GM12873 (cell line): ENCODE measurements around the gene BCL2.

Source experiments
- CTCF ChIP-seq: IDR thresholded peaks from 2 replicates; pipeline ENCODE4 v1.5.1; 2012; ENCODE audit warnings: low read depth, mild to moderate bottlenecking, moderate library complexity, low read length, control low read depth; ENCODE audit not compliant: insufficient read depth; ENCODE audit errors: missing control alignments

The BCL2 gene

GRCh38 chr18:63283305-63284094 is 36.1 kb downstream of the BCL2 start:
- TF ChIP-seq CTCF = no peak

- TF ChIP-seq CTCF = no peak
Observed at GRCh38 chr18:63282793-63283192, 36.8 kb downstream of the BCL2 start.

- TF ChIP-seq CTCF = no peak
Observed at GRCh38 chr18:63273222-63273927, 46.2 kb downstream of the BCL2 start.

GRCh38 chr18:63272638-63273037 is 46.9 kb downstream of the BCL2 start:
- TF ChIP-seq CTCF = no peak

- no peak for TF ChIP-seq CTCF
Observed at GRCh38 chr18:63271881-63272299, 47.7 kb downstream of the BCL2 start.

GRCh38 chr18:63271148-63271547 is 48.4 kb downstream of the BCL2 start:
- TF ChIP-seq CTCF = no peak

- no peak for TF ChIP-seq CTCF
Observed at GRCh38 chr18:63267975-63268721, 51.4 kb downstream of the BCL2 start.
